ENCODE measurements around the gene AKAP6. TPM values are rescaled to one million over a fixed set of nuclear protein-coding genes. Genes with fewer than 3 reads are reported as not detected.
A peak's percentile ranks its signal among the peaks of the same experiment; 100 is the strongest.
"Not testable (repeated sequence)": the region's sequence is repeated elsewhere in the genome, so short reads cannot be mapped to it uniquely, and the experiment has no call there.

The AKAP6 gene
- polyA plus RNA-seq, 6 donors from 2014 or later = 1.6 to 12.4 (median 6.5) TPM

DNA sequence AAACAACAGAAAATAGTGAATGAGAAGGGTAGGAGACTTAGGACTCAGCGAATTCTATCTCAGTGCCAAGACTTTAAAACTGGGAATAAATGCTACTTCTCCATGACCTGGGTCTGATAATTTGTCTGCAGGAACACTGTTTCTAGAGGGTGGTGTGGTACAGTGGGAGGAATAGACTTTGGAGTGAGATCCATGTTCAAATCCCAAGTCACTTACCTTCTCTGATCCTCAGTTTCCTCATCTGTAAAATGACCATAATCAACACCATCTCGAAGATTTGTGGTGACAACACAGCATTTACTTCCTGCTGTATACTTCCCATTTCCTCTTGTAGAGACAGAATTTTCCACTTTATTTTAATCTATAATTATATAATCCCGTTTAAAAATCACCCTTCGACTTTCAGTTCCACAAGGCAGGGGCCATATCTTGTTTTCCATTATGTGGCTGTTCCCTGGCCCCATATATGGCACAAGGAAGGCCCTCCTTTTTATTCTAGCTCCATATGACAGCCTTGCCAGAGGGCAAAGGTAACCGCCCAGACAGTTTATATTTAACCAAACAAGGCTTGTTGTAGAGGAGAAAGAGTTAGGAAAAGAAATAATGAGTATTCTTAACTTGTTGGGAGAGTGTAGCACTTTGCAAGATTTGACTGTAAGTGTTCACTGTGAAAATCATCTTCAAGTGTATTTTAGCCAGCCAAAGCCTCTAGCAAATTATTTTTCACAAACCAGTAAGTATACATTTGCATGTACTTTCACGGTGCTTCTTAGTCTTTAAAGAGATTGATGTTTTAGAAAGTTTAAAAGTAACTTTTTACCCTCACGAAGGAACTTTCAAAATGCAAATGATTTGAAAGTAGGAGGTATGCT lies 243.1 kb downstream of the AKAP6 start:
- Mint-ChIP-seq H3K4me1 (peaks cover 0 to 2% (median 0%) of the 10 kb centered on the region in 3 donors), H3K4me3 (no peak overlapping the region), H3K27me3 (peaks cover 4 to 8% (median 4%) of the 10 kb centered on the region in 3 donors), H3K36me3 (no peaks in the 10 kb centered on the region), H3K27ac (peak overlapping the region in 1 of 6 donors; percentile 53), H3K9me3 (no peaks in the 10 kb centered on the region)
- ATAC-seq (ENCODE audit: low read depth in 2 of 2) = no peak
- DNase-seq = no peak

DNA sequence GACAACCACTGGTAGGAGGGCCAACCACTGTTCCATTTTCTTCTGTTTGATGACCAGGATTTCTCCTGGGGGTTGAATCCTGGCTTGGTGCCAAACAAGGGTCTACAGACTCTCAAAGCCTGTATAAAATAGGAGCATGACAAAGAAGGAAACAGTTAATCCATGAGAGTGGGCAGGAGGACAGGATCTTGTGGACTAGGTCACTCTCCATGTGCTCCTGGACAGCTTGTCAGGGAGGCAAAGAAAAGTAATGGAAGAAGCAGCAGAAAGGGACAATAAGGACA lies 243.7 kb downstream of the AKAP6 start:
- Mint-ChIP-seq H3K27me3 (peaks cover 3 to 7% (median 4%) of the 10 kb centered on the region in 3 donors), H3K4me1 (peaks cover 0 to 2% (median under 1%) of the 10 kb centered on the region in 3 donors), H3K36me3 (no peaks in the 10 kb centered on the region), H3K27ac (no peak overlapping the region), H3K9me3 (no peaks in the 10 kb centered on the region), H3K4me3 (no peak overlapping the region)
- ATAC-seq (ENCODE audit: low read depth in 2 of 2) (no peak), DNase-seq (no peak)

DNA sequence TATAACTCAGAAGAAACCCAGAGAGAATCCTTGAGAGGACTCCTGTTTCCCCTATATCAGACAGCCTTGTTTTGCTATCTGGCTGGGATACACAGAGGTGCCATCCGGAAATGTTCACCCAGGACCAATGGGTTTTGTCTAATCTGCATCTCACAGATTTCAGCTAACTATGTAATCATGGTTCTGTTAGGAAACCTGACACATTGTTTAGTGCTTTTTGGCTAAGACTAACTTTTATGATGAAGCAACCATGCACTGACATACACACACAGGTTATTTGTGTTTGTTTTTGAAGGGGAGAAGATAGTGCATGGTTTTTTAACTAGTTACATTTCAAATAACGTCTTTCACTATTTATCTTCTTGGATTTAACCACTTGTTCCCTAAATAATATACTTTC lies 245.2 kb downstream of the AKAP6 start:
- H3K27me3 Mint-ChIP-seq = peaks cover 0 to 10% (median 4%) of the 10 kb centered on the region in 3 donors
- no peak overlapping the region for H3K4me3 Mint-ChIP-seq
- H3K27ac Mint-ChIP-seq = peak overlapping the region in 2 of 6 donors; percentile 24 to 63
- no peaks in the 10 kb centered on the region for H3K9me3 Mint-ChIP-seq
- peaks cover 0 to 5% (median 2%) of the 10 kb centered on the region in 3 donors for H3K4me1 Mint-ChIP-seq
- ATAC-seq (ENCODE audit: low read depth in 2 of 2) = no peak
- no peaks in the 10 kb centered on the region for H3K36me3 Mint-ChIP-seq
- DNase-seq = no peak

DNA sequence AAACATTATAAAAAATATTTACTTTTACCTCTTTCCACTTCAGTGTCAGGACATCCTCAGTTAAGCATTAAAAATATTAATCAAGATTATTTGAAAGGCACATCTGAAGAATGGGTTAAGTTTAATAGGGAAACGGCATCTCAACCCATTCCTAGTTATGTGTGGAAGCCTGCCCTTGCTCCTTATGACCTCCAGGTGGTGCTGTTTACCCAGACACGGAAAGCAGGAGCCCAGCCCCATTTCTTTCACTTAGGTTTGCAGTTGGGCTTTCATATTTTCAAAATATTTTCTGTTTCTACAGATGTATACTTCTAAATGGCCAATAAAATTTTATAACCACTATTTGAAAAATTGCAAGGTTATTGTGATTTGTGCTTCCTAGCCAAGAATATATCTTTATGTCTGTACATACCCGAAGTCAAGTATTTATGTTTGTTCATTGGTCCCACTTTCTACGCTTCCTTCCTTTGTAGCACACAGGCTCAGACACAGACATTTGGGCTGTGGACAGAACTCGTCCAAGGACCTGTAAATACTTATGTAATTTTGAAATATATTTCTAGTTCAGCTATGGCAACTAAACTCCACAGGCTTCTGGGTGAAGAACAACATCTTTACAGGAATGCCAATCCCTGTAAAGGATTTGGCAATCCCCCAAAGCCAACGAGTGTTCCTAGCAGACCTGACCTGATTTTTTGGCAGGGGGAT lies 247.1 kb downstream of the AKAP6 start:
- H3K4me1 Mint-ChIP-seq = peaks cover 0 to 5% (median 2%) of the 10 kb centered on the region in 3 donors
- peaks cover 0 to 10% (median 4%) of the 10 kb centered on the region in 3 donors for H3K27me3 Mint-ChIP-seq
- H3K4me3 Mint-ChIP-seq = no peak overlapping the region
- DNase-seq = peak; percentile 15
- ATAC-seq (ENCODE audit: low read depth in 2 of 2) = peak; percentile 34 to 60
- no peaks in the 10 kb centered on the region for H3K36me3 Mint-ChIP-seq
- H3K9me3 Mint-ChIP-seq = peaks cover 0 to 5% (median 0%) of the 10 kb centered on the region in 7 donors
- no peak overlapping the region for H3K27ac Mint-ChIP-seq

DNA sequence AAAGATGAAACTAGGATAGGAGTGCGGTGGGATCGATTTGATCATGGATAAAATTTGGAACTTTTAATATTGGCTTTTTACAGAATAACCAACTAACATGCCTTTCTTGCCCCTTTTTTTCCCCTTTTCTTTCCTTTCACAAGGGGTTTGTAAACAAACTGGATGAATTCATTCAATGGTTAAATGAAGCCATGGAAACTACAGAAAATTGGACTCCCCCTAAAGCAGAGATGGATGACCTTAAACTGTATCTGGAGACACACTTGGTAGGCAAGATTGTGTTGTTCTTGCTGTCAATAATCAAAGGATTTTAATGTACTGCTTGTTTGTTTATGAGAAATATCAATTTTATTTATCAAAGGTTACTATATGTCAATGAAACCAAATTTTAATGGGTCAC lies 247.9 kb downstream of the AKAP6 start:
- no peak for DNase-seq
- no peak overlapping the region for H3K4me3 Mint-ChIP-seq

DNA sequence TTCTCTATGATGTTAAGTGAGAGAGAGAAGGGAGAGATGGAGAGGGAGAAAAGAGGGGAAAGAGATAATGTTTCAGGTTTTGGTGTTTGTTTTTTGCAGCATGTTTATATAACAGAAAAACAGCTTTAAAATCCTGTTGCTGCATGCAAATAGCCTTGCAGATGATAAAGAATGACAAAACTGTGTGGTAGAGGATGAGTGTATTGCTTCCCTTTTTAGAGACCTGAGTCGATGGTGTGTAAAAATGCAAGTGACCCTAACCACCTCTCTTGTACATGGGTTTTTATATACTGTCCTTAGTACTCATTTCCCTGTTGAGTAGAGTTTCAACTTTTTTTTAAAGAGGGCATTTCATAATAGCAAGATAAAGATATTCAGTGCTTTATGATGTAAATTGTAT lies 249.1 kb downstream of the AKAP6 start:
- no peak overlapping the region for H3K27ac Mint-ChIP-seq
- peaks cover 0 to 10% (median 4%) of the 10 kb centered on the region in 3 donors for H3K27me3 Mint-ChIP-seq
- H3K9me3 Mint-ChIP-seq = peaks cover 0 to 5% (median 0%) of the 10 kb centered on the region in 7 donors
- no peaks in the 10 kb centered on the region for H3K36me3 Mint-ChIP-seq
- ATAC-seq (ENCODE audit: low read depth in 2 of 2) (no peak), DNase-seq (no peak)
- peaks cover 0 to 5% (median 2%) of the 10 kb centered on the region in 3 donors for H3K4me1 Mint-ChIP-seq
- H3K4me3 Mint-ChIP-seq = no peak overlapping the region

More for the DNA sequence above, 247.9 kb downstream of the AKAP6 start:
- Mint-ChIP-seq H3K36me3 (no peaks in the 10 kb centered on the region), H3K27me3 (peaks cover 0 to 10% (median 4%) of the 10 kb centered on the region in 3 donors), H3K27ac (no peak overlapping the region), H3K9me3 (peaks cover 0 to 5% (median 0%) of the 10 kb centered on the region in 7 donors), H3K4me1 (peaks cover 0 to 5% (median 2%) of the 10 kb centered on the region in 3 donors)
- no peak for ATAC-seq (ENCODE audit: low read depth in 2 of 2)

DNA sequence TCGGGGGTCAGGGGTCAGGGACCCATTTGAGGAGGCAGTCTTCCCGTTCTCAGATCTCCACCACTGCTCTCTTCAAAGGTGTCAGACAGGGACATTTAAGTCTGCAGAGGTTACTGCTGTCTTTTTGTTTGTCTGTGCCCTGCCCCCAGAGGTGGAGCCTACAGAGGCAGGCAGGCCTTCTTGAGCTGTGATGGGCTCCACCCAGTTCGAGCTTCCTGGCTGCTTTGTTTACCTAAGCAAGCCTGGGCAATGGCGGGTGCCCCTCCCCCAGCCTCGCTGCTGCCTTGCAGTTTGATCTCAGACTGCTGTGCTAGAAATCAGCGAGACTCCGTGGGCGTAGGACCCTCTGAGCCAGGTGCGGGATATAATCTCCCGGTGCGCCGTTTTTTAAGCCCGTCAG lies 254.3 kb downstream of the AKAP6 start:
- ATAC-seq (ENCODE audit: low read depth in 2 of 2); H3K36me3 Mint-ChIP-seq; DNase-seq; H3K4me3 Mint-ChIP-seq; H3K4me1 Mint-ChIP-seq; H3K27ac Mint-ChIP-seq: not testable (repeated sequence)
- Mint-ChIP-seq H3K27me3 (peaks cover 5 to 18% (median 10%) of the 10 kb centered on the region in 3 donors), H3K9me3 (peaks cover 2 to 16% (median 7%) of the 10 kb centered on the region in 7 donors)

DNA sequence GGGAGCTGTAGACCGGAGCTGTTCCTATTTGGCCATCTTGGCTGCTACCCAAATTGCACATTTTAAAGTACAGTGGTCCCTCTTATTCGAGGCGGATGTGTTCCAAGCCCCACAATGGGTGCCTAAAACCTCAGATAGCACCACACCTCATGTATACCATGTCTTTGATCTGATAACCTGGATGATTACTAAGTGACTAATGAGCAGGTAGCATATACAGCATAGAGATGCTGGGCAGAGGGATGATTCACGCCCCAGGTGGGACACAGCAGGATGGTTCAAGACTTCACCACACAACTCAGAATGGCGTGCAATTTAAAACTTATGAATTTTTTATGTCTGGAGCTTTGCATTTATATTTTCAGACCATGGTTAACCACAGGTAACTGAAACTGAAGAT lies 255.0 kb downstream of the AKAP6 start:
- Mint-ChIP-seq H3K9me3 (peaks cover 2 to 18% (median 7%) of the 10 kb centered on the region in 7 donors), H3K36me3 (peaks cover 0 to 5% of the 10 kb centered on the region in 2 donors), H3K27ac (no peak overlapping the region), H3K27me3 (peaks cover 5 to 18% (median 10%) of the 10 kb centered on the region in 3 donors), H3K4me1 (no peaks in the 10 kb centered on the region), H3K4me3 (no peak overlapping the region)
- DNase-seq (no peak), ATAC-seq (ENCODE audit: low read depth in 2 of 2) (no peak)

DNA sequence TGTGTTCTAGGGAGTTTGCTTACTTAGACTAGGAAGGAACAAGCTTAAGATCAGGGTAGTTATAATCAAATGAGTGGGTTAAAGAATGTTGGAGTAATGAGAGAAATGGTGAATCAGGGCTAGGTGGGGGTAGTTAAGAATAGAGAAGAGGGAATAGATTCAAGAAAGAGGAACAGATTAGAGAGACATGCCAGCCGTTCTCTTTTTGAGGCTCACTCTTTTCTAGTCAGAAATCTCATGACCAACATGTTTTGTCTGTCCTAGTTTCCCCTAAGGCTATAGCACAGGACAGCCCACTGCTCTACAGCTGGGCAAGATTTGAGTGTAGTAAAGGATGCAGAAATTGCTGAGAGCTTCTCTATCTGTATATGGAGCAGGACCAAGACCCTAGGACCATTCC lies 258.4 kb downstream of the AKAP6 start:
- peak overlapping the region in 1 of 6 donors; percentile 24 for H3K27ac Mint-ChIP-seq
- H3K27me3 Mint-ChIP-seq = peaks cover 5 to 18% (median 10%) of the 10 kb centered on the region in 3 donors
- peaks cover 2 to 18% (median 6%) of the 10 kb centered on the region in 7 donors for H3K9me3 Mint-ChIP-seq
- no peak overlapping the region for H3K4me3 Mint-ChIP-seq
- ATAC-seq (ENCODE audit: low read depth in 2 of 2) = no peak
- no peaks in the 10 kb centered on the region for H3K4me1 Mint-ChIP-seq
- peaks cover 0 to 5% of the 10 kb centered on the region in 2 donors for H3K36me3 Mint-ChIP-seq
- no peak for DNase-seq

DNA sequence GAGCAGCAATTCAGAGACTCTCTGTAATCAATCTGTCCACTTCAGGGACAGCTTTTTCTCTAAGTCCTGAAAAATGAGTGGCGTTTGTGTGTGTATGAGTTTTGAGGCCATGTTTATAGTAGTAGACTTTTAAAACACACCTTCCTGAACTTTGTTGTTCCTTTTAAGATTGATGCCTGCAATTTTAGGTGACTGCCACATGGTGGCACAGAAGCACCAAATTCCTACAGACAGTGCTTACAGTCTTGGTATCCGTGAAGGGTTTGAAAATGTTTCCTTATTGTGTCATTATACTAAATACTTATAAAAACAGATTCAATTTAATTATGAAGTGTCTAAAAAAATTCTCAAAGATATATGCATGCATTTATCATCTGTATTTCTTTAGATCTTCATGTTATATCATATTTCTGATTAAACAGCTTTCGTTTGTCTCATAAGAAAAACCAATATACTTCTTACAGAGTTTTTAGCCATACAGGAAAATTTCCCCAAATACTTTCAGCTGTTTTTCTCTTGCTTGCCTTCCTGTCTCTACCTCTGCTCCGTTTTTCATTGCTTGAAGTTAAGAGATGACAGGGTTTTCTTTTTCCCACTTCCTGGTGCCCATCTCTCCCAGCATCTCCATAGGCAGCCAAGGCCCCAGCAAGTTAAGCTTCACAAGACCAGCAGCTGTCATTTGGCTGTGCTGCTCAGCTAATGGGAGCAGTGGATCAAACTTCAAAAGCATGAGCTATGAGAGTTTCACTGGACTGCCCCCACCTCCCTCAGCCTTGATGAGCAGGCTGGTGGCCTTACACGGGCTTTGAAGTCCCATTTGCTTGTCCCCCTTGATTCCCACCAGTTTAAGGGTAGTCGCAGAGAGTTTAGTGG lies 259.6 kb downstream of the AKAP6 start:
- peaks cover 2 to 18% (median 6%) of the 10 kb centered on the region in 7 donors for H3K9me3 Mint-ChIP-seq
- DNase-seq (no peak), ATAC-seq (ENCODE audit: low read depth in 2 of 2) (no peak)
- peaks cover 9 to 18% (median 10%) of the 10 kb centered on the region in 3 donors for H3K27me3 Mint-ChIP-seq
- H3K4me1 Mint-ChIP-seq = no peaks in the 10 kb centered on the region
- no peak overlapping the region for H3K4me3 Mint-ChIP-seq
- H3K36me3 Mint-ChIP-seq = peaks cover 0 to 5% of the 10 kb centered on the region in 2 donors
- no peak overlapping the region for H3K27ac Mint-ChIP-seq

DNA sequence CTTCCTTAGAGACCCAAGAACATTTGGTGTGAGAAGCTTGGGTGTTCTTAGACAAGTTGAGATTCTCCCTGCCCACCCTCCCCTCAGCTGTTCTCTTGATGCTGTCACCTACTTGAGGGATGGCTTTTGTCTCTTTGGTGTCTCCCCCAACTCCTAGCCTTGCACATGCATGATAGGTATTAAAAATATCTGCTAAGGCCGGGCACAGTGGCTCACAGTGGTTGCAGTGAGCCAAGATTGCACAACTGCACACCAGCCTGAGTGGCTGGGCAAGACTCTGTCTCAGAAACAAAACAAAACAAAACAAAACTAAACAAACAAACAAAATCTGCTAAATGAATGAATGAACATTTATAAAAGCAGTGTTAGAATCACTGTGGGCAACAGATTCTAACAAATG lies 261.1 kb downstream of the AKAP6 start:
- H3K4me3 Mint-ChIP-seq = no peak overlapping the region
- peaks cover 0 to 5% of the 10 kb centered on the region in 2 donors for H3K36me3 Mint-ChIP-seq
- H3K4me1 Mint-ChIP-seq = no peaks in the 10 kb centered on the region
- H3K9me3 Mint-ChIP-seq = peaks cover 2 to 18% (median 4%) of the 10 kb centered on the region in 7 donors
- ATAC-seq (ENCODE audit: low read depth in 2 of 2) = no peak
- peaks cover 9 to 19% (median 11%) of the 10 kb centered on the region in 3 donors for H3K27me3 Mint-ChIP-seq
- DNase-seq = no peak
- no peak overlapping the region for H3K27ac Mint-ChIP-seq

DNA sequence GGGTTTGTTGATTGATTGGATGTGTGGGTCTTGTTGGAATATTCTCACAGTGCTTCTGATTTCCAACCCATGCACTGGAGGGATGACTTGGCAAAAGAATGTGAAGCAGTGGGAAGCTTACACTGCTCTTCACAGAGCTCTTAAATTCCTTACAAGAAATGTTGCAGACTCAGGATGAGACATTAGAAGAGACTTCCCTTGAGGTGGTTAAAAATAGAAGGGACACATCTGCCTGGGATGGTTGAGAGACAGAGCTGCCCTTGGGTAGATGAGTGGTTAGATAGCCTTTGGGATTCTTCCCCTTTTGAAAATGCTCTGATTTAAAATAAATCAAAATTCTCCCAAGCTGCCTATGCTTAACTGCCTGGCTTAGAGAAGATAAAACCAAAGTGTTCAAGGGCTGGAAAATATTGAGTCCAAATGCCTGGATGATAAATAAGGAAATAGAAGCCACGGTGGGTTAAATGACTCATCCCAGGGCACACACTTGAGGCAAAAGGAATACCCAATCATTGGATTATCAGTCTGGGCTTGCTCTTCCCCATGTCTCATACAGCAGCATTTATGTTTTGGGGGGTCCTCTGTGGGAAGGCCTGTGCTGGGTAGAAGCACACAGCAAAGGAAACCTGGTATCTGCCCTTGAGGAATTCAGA lies 264.3 kb downstream of the AKAP6 start:
- H3K36me3 Mint-ChIP-seq = no peaks in the 10 kb centered on the region
- no peaks in the 10 kb centered on the region for H3K4me1 Mint-ChIP-seq
- peaks cover 0 to 2% (median 0%) of the 10 kb centered on the region in 7 donors for H3K9me3 Mint-ChIP-seq
- no peak overlapping the region for H3K27ac Mint-ChIP-seq
- DNase-seq (no peak), ATAC-seq (ENCODE audit: low read depth in 2 of 2) (no peak)
- H3K27me3 Mint-ChIP-seq = peaks cover 0 to 8% (median 5%) of the 10 kb centered on the region in 3 donors
- no peak overlapping the region for H3K4me3 Mint-ChIP-seq

Data from naive B cell (primary cell).